Activated effector memory CD4-positive, alpha-beta T cell treated with anti-CD3 and anti-CD28 coated beads, Interleukin-2, amount 50 U/mL, for 16 hours (primary cell): ENCODE results near the gene TMEM250.
"Not testable (repeated sequence)": the region's sequence is repeated elsewhere in the genome, so short reads cannot be mapped to it uniquely, and the experiment has no call there.

Experiments used
- DNase-seq: peaks from one replicate; pipeline ENCODE4 v3.0.0-alpha.2; 2020

Gene TMEM250

GRCh38 chr9:136110082-136111061 lies 8.3 kb downstream of the TMEM250 start:
- peak; percentile 79 for DNase-seq

GRCh38 chr9:136109351-136110081 lies 9.2 kb downstream of the TMEM250 start:
- peak; percentile 97 for DNase-seq

GRCh38 chr9:136108648-136109266 lies 9.9 kb downstream of the TMEM250 start:
- DNase-seq: no peak

- DNase-seq: no peak
Measured at GRCh38 chr9:136107953-136108647, 10.6 kb downstream of the TMEM250 start.

GRCh38 chr9:136107155-136107952 lies 11.3 kb downstream of the TMEM250 start:
- DNase-seq: peak; percentile 76

GRCh38 chr9:136105398-136106135 lies 13.1 kb downstream of the TMEM250 start:
- DNase-seq: no peak

- DNase-seq: no peak
Measured at GRCh38 chr9:136104916-136105315, 13.8 kb downstream of the TMEM250 start.

GRCh38 chr9:136104488-136104800 lies 14.2 kb downstream of the TMEM250 start:
- no peak for DNase-seq

- DNase-seq: no peak
Measured at GRCh38 chr9:136103651-136104487, 14.8 kb downstream of the TMEM250 start.

GRCh38 chr9:136101615-136102074 lies 17.0 kb downstream of the TMEM250 start:
- not testable (repeated sequence) for DNase-seq

- no peak for DNase-seq
Measured at GRCh38 chr9:136100700-136101614, 17.7 kb downstream of the TMEM250 start.

GRCh38 chr9:136099542-136099941 lies 19.1 kb downstream of the TMEM250 start:
- DNase-seq: no peak

GRCh38 chr9:136098844-136099243 lies 19.8 kb downstream of the TMEM250 start:
- no peak for DNase-seq

- DNase-seq: no peak
Measured at GRCh38 chr9:136098210-136098609, 20.5 kb downstream of the TMEM250 start.

GRCh38 chr9:136096505-136097001 lies 22.1 kb downstream of the TMEM250 start:
- DNase-seq: no peak

- DNase-seq: peak; percentile 75
Measured at GRCh38 chr9:136095070-136096058, 23.3 kb downstream of the TMEM250 start, which contains the start of gene NACC2. Gene NACC2 (minus strand): TSS chr9:136095289. CDS start chr9:136050521, 44,768 bp downstream.
